Measurements from ENCODE around the gene LRP1B.

LRP1B gene

DNA sequence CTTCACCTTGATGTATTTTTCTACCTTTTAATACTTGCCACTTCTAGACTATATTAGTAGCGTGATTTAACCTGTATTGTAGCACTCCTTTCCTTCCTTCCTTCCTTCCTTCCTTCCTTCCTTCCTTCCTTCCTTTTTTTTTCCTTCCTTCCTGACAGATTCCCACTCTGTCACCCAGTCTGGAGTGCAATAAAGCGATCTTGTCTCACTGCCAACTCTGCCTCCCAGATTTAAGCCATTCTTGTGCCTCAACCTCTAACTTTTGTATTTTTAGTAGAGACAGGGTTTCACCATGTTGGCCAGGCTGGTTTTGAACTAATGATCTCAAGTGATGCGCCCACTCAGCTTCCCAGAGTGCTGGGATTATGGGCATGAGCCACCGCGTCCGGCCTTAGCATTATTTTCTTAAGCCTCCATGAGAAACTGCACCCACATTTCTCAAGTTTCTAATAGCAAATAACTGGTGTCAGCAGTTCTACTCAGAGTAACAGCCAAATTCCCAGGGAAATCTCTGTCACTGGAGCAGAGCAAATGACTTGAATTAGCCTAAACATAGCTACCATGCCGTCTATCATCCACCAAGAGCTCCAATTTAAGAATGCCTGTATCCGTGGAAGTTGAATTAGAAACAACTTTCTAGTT, 529.2 kb downstream of the LRP1B start:
- DNase-seq (ENCODE audit: low read depth in 1 of 2, low spot score in 1 of 2): no peak

DNA sequence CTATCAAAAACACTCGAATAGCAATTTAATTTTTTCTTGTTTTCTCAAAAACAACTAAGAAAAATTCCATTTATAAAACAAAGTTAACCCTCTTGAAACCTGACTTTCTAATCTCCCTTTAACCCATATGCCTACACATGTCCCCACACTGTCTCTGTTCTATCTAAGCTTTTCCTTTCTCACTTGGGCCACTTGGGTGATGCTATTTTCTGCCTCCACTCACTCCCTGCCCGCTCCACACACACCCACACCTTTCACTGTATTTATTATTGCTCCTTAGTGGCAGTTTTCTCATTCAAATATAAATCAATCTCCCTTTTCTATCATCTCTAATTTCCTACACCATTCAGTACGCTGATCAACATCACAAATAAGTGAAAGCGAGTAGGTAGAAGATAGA, 531.1 kb downstream of the LRP1B start:
- DNase-seq (ENCODE audit: low read depth in 1 of 2, low spot score in 1 of 2): no peak

DNA sequence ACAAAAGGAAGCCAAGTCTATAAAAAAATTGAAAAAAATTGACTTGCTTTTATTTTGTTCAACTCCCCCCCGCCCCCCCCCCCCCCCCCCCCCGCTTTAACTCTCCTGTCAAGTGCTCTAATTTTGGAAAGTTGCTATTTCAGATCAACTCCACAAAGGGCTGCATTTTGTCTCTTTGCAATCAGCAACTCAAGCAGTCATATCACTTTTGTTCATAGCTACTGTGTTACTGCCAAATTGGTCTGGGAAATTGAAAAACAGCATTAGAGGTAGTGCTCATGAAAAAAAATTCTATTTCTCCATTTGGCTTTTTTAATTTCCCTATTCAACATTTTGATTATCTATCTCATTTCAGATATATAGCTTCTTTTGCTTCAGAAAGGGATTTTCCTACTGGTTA, 531.8 kb downstream of the LRP1B start:
- no peak for DNase-seq (ENCODE audit: low read depth in 1 of 2, low spot score in 1 of 2)

DNA sequence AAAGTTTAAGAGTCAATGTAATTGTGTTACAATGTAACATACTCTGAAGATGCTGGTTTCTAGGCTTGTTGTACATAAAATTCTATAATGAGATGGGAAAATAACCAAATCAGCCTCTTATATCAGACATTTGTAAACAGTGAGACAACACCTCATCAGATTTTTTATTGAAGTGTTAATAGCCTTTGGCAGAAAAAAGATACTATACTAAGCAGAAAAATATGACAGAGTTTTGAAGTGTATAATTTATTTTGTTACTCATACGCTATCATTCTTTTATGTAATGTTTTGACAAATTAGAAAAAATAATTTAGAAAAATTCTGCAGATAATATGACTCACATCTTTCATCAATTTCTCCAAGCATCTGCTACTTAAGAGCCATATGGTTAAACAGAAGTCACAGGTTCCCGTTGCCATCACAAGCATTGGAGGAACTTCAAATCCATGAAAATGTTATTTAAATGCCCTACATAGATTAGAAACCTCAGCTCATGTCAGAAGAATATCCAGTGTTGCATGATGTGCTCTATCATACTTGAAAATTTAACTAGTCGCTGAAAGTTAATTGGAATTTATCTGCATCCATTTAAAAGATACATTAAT, 535.4 kb downstream of the LRP1B start:
- no peak for DNase-seq (ENCODE audit: low read depth in 1 of 2, low spot score in 1 of 2)

DNA sequence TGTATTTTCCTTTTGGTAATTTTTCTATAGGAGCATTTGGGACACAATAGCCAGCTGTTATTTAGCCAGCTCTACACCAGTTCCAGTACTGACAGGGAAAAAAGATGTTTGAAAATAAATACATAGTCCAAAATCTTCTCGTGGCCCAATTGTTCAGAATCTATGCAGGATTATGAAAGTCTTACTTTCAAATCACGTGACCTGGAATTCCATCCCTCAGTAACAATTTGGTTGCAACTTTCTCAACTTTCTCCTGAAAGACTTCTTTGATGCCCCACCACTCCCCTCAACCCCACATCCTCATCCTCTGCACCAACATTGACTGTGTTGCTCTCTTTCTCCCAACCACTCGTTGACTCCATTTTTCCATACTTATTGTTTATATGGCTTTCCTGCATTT, 539.0 kb downstream of the LRP1B start:
- no peak for DNase-seq (ENCODE audit: low read depth in 1 of 2, low spot score in 1 of 2)

DNA sequence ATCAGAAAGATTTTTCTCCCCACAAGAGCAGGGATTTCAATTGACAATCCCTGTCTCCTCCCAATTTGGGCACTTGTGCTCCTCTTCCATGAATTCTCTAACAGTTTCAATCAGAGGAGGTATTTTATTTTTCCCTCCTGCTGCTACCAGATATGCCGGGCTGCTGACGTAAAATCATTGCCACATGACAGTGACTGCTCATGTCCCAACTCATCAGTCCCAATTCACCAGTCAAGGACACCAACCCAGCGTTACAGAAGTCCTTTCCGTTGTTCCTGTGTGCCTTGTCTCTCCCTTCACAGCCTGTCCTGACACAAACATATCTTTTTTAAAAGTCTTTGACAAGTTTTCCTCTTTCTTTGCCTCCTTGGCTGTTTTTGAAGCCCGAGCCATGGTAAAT, 540.2 kb downstream of the LRP1B start:
- DNase-seq (ENCODE audit: low read depth in 1 of 2, low spot score in 1 of 2): no peak

DNA sequence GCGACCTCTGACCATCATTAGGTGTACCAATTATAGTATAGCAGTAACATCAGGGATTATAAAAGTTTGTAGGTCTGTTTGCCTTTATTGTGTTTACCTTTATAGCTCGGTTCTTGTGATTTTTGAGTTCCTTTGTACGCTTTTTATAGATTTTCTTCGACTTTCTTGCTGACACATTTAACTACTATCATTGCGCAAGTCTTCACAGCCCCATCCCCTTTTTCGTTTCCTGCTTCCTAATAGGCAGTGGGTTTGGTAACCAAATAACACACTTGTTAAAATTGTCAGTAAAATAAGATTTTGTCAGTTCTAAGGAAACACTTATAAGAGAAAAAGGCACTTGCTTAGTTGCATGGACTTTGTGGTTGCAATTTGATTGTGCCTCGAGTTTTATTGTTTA, 541.5 kb downstream of the LRP1B start:
- DNase-seq (ENCODE audit: low read depth in 1 of 2, low spot score in 1 of 2): no peak

DNA sequence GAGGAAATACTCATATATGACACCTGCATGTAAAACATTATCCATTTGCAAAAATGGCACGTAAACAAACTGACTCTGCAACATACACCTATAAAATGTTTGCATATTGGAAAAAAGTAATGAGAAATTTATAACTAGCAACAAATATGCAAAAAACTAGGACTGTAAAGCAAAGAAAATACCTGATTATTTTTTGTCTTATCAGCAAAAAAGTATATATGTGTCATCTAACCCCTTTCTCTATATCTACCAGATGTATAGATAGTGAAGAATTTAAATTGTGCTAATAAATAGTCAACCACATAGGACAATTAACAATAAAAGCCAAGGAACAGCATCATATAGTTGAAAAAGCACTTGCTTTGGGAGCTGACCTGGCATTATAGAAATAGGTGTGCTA, 543.8 kb downstream of the LRP1B start:
- DNase-seq (ENCODE audit: low read depth in 1 of 2, low spot score in 1 of 2): no peak

DNA sequence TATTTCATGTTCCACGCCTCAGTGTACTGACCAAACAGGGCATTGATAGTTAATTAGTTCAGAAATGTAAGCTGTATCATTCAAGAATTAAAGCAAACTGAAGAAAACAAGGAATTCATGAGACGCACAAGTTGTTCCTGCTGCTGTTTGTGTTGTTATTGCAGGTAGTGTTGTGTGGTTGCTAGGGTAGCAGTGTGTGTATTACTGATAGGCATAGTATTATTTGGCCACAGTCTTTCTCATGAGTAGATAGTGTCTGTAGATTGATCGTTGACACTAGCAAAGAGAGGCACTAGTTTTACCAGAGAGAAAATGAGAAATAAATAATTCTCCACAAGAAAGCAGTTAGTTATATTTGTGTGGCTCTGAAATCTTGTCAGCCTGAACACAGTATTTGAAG, 548.6 kb downstream of the LRP1B start:
- DNase-seq (ENCODE audit: low read depth in 1 of 2, low spot score in 1 of 2): no peak

DNA sequence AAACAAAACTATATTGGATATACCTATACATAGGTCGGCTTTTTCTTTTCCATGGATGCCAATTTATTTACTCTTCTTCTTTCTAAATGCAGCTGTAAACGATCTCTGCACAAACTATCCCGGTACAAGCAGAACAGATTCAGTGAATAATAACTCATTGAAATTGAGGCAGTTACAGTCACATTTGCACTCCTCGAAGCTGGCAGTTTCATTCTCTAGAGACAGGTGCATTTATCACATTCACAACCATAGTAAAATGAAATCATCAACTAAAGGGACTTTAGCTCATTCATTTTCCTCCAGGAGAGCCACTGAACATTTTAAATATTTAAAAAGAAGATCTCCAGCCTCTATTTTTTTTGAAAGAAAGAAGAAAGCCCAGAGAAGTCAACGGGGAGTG, 551.7 kb downstream of the LRP1B start:
- DNase-seq (ENCODE audit: low read depth in 1 of 2, low spot score in 1 of 2): no peak

DNA sequence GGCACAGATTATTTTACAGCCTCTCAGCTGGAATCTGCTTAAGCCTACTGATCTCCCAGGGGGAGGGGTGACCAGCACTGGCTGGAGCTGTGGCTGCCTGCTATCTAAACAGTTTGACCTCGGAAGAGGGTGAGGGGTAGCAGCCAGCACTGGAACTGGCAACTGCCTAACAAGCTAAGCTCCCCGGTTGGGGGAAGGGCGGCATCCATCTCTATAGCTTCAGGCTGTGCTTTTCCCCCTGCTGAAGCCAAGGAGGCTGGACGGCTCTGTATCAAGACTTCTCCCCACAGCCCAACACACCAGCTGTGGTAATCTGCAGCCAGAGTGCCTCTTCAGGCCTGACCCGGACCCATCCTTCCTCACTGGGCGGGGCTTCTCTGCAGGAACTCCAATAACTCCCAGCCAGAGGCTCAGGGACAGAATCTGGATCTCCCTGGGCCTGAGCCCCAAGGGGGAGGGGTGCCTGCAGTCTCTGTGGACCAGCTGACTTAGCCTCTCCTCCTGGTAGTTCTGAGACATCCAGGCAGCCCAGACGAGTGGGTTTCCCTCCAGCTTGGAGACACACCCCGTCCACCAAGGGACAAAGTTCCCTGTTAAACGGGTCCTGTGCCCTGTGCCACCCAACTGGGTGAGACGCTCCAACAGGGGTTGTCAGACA, 560.2 kb downstream of the LRP1B start:
- no peak for DNase-seq (ENCODE audit: low read depth in 1 of 2, low spot score in 1 of 2)

DNA sequence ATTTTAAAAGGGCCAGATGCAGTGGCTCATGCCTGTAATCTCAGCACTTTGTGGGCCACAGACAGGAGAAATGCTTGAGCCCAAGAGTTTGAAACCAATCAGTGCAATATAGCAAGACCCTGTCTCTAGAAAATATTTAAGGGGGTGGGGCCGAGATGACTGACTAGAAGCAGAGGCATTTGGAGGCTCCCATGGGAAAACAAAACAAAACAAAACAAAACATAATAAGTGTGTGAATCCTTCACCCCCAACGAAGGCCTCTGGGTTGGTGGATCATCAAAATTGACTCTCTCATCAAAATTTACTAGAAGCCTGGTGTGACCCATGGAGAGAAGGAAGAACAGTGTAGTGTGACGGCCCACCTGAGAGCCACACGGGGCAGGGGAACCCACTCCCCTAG, 560.9 kb downstream of the LRP1B start:
- DNase-seq (ENCODE audit: low read depth in 1 of 2, low spot score in 1 of 2): no peak

DNA sequence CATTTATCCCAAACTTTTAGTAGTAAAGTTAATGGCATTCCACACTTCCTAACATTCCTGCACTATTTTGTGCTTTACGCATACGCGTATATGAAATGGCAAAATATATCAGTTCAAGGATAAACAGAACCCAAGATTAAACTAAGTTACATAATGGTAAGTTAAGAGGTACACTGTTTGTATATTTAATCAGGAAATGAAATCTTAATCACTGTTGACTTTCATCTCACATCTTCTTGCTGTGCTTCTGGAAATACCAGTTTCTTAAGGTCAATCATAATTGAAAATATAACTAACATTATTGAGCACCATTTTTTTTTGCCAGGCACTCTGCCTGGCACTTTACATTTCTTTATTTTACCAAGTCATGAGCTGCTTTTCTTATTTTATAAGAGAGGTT, 565.2 kb downstream of the LRP1B start:
- no peak for DNase-seq (ENCODE audit: low read depth in 1 of 2, low spot score in 1 of 2)

DNA sequence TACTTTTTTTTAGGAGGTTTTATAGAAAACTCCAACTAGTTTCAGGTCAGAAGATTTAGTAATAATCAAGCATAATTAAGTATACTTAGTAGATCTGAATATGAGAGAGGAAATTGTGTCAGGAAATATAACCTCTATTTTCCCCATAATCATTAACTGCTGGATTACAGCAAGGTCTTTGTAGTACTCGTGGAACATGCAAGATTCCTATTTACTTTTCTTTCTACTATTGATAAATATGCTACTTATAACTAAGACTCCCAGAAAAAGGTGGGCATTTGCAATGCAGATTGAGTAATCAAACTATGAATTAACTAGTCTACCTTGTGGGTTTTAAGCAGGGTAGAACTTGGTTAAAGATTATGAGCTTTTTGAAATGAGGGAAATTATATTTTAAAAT, 570.1 kb downstream of the LRP1B start:
- DNase-seq (ENCODE audit: low read depth in 1 of 2, low spot score in 1 of 2): no peak

DNA sequence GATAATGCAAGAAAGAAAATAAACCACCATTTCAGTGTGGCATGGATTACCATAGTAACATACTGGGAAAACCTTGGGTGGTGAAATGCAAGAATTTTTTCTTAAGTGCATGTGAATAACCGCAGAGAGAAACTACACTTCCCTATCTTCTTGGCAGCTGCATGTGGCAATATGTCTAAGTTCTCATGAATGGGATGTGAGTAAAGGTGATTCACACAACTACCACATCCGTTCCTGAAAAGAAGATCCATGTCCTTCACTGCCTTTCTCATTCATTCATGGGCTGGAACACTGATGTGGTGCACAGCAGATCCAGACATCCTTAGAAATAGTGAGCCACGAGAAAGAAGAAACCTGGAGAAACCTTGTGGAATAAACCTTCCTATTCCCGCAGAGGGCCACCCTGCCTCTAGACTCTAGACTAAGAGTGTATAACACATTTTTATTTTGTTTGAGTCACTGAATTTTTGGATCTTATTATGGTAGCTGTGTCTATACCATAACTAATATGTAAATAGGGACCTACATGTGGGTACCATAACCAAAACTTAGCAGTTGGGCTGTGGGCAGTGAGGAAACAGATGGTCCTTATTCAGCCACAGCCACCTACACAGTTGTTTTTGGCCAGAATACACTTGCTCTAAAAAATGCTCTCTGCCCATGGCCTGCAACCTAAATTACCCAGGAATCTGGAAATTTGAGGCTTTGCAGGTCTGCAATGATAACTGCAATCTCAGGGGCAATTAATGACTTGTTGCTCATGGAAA, 573.3 kb downstream of the LRP1B start:
- DNase-seq (ENCODE audit: low read depth in 1 of 2, low spot score in 1 of 2): no peak

DNA sequence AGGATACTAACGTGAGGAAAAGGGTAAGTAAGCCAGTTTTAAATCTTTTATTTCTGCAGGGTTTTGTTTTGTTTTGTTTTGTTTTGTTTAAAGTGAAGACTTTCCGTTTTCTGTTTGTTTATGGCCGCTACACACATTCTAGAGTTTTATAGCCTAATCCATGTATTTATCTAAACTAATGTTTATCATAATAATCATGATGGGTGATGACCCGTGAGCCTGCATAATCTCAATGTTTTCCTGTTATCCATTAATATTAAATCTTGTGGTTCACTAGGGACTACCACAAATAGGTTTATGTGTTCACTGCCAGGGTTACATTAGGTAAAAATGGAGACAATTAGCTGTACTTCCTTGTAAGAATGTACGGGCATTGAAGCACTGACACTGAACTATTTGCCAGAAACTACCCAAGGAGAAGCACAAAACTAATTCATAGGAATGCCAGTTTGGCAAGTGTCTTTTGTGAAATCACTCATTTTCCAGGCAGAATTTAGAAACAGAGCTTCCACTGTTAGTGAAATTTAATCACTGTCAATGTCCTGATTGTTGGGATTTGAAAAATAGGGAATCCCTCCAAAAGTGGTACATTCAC, 574.8 kb downstream of the LRP1B start:
- no peak for DNase-seq (ENCODE audit: low read depth in 1 of 2, low spot score in 1 of 2)

DNA sequence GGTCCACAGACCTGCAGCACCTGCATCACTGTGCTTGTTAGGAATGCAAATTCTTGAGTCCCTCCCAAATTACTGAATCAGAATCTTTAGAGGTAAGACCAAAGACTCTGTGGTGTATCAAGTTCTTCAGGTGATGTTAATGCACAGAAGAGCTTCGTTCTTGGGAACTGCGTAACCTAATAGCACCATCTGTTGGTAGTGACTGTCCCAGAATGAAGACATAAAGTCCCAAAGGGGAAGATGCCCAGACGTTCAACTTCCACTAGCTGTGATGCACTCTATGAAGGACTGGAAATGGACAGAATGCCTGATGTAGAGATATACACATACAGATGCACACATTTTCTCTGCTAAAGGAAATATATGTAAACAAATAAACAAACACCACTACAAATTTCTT, 576.0 kb downstream of the LRP1B start:
- DNase-seq (ENCODE audit: low read depth in 1 of 2, low spot score in 1 of 2): no peak

DNA sequence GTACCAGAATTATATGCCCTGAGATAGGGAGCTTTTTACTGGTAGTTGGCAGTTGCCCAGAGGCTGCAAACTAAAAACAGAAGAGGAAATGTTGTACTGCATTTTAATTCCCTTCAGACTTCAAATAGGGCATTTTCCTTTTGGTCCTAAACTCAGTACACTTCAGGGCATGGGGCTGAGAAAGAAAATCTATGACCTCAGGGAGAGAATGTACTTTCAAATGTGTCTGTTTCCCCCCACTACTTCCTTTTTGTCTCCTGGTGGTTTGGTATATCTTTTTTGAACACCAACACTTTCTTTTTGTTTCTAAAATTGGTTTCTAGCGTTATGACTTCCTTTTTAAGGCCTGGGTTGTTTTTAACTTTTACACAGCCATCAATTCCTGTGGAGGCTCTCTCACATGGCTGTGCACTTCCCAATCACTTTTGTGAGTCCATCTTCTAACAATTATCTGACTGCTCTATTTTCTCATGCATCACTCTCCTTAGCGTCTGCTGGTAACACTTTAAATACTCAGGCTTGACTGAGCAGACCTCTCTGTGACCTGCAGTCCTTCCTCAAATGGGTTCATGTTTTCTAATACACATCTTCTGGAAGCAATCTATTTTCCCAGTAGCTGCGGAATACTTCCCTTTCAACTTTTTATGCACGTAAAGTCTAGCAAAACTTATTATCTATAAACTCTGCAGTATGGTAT, 596.0 kb downstream of the LRP1B start:
- DNase-seq (ENCODE audit: low read depth in 1 of 2, low spot score in 1 of 2): no peak

DNA sequence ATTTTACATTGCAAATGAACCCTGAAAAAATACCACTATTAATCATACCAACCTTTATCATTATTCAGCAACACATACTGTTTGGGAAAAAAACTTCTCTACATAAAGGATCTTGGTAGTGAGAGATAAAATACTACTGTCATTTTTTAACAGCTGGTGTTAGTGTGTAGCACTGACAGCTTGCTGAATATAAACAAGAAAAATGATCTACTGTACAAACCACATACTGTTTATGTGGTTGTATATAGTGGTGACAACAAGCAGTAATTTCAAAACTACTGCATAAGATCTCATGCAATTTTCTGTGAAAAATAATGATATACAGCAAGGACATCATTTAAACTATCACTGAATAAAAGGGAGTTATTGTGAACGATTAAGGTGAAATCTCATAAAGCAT, 601.2 kb downstream of the LRP1B start:
- DNase-seq (ENCODE audit: low read depth in 1 of 2, low spot score in 1 of 2): no peak

DNA sequence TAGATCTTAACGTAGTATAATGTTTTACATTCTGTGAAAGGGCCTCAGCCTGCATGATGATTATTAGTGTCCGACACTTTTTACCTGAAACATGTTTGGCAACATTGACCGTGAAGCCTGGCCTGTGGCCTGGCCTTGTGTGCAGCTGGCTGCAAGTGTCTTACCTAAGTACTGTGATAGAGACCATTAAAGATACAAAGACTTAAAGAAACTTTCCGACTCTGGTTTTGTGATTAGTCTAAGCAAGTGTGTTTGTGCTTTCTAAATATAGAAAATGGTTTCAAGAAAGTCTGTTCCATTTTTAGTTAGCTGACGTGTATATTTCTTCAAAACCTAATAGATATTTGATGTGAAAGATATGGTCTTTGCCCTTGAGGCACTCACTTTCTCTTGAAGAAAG, 601.8 kb downstream of the LRP1B start:
- no peak for DNase-seq (ENCODE audit: low read depth in 1 of 2, low spot score in 1 of 2)

DNA sequence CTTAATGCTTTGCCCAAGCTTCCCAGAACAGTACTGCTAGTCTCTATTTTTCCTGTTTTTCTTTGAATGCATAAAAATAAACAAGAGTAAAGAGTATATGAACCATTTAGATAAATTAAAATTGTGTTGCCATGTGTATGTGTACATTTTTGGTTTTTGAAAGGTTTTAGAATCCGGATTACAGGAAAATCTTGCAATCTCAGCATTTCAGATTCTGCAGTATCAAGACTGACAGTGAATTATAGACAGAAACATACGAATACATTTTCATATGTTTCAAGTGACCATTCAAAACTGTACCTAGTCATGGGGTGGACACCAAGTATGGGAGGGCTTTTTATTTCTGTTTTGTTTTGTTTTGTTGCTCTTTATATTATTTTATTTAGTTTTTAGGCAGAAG, 604.1 kb downstream of the LRP1B start:
- DNase-seq (ENCODE audit: low read depth in 1 of 2, low spot score in 1 of 2): no peak

All from activated CD4-positive, alpha-beta T cell treated with anti-CD3 and anti-CD28 coated beads, Interleukin-2, amount 50 U/mL, for 24 hours (primary cell).